HepG2 (cell line): ENCODE measurements around the gene MAPK8IP1. TPM values are rescaled to one million over a fixed set of nuclear protein-coding genes. Genes with fewer than 3 reads are reported as not detected.

Source experiments
- BORCS8-MEF2B ChIP-seq: sonication (generic); formaldehyde crosslinking; IDR thresholded peaks from 2 replicates; pipeline ENCODE4 v1.8.0; 2022; ENCODE audit warnings: mild to moderate bottlenecking, missing genetic modification reagents
- HOXA7 ChIP-seq: sonication (generic); formaldehyde crosslinking; IDR thresholded peaks from 2 replicates; pipeline ENCODE4 v1.8.1; 2022; ENCODE audit warnings: mild to moderate bottlenecking, missing genetic modification reagents, moderate library complexity
- IKZF1 ChIP-seq: fragments of 450-650 bp; IDR thresholded peaks from 2 replicates; pipeline ENCODE4 v1.7.1; 2016
- KDM2A ChIP-seq: sonication (generic); formaldehyde crosslinking; IDR thresholded peaks from 2 replicates; pipeline ENCODE4 v1.4.0; 2020; ENCODE audit warnings: low read depth, missing genetic modification reagents, borderline replicate concordance
- KLF6 ChIP-seq: IDR thresholded peaks from 2 replicates; pipeline ENCODE4 v1.8.0; 2016; ENCODE audit warnings: missing biosample characterization, missing genetic modification reagents
- KMT2A ChIP-seq: sonication (generic); formaldehyde crosslinking; IDR thresholded peaks from 2 replicates; pipeline ENCODE4 v1.4.0; 2020; ENCODE audit warnings: missing genetic modification reagents
- NONO ChIP-seq, 2 experiments: fragments of 450-650 bp in 1 of 2; sonication (generic) in 1 of 2; formaldehyde crosslinking in 1 of 2; IDR thresholded peaks in 1 of 2; conservative IDR thresholded peaks in 1 of 2; 2 replicates each; pipeline versions ENCODE4 v1.6.1 to v1.8.0; 2017 to 2022; ENCODE audit warnings: mild to moderate bottlenecking in 1 of 2, missing genetic modification reagents in 1 of 2, moderate library complexity in 1 of 2
- RFX1 ChIP-seq: fragments of 450-650 bp; IDR thresholded peaks from 2 replicates; pipeline ENCODE4 v1.6.1; 2017
- SAP130 ChIP-seq: IDR thresholded peaks from 2 replicates; pipeline ENCODE4 v1.6.1; 2016; ENCODE audit warnings: low read depth
- ZNF546 ChIP-seq: sonication (generic); formaldehyde crosslinking; conservative IDR thresholded peaks from 2 replicates; pipeline ENCODE4 v1.8.1; 2023; ENCODE audit warnings: mild to moderate bottlenecking, missing genetic modification reagents
- ZNF550 ChIP-seq: sonication (generic); formaldehyde crosslinking; IDR thresholded peaks from 2 replicates; pipeline ENCODE4 v1.4.0; 2020; ENCODE audit warnings: mild to moderate bottlenecking, missing genetic modification reagents, borderline replicate concordance
- ZNF737 ChIP-seq: sonication (generic); formaldehyde crosslinking; IDR thresholded peaks from 2 replicates; pipeline ENCODE4 v1.5.0; 2020; ENCODE audit warnings: missing genetic modification reagents, mild to moderate bottlenecking, borderline replicate concordance
- polyA plus RNA-seq, 8 experiments: library from polyadenylated mRNA; depleted of rRNA in 3 of 8; stranded (reverse) in 7 of 8; unstranded in 1 of 8; fragments of >200 nt; fragmentation: Illumina TruSeq in 4 of 8; extraction: Trizol in 4 of 8; gene quantifications; 2 replicates each; pipeline versions ENCODE4 v1.2.1 to v1.2.3, GENCODE V29; 2011 to 2016; ENCODE audit warnings: low read depth in 4 of 8, missing spikeins in 1 of 8, mixed read lengths in 1 of 8; ENCODE audit not compliant: insufficient read depth in 1 of 8
- total RNA-seq, 5 experiments: library from RNA; depleted of rRNA; stranded (reverse); fragments of >200 nt; fragmentation: Illumina TruSeq; extraction: Trizol; gene quantifications; 2 replicates each; pipeline ENCODE4 v1.2.3, GENCODE V29; 2016; ENCODE audit warnings: low read depth in 1 of 5
- TF ChIP-seq, protein P1 (sequence below), 2 experiments: IDR thresholded peaks; 2 replicates each; pipeline ENCODE4 v1.6.1; 2011 to 2012; ENCODE audit warnings: low read length in 2 of 2, borderline replicate concordance in 1 of 2, low read depth in 1 of 2, mild to moderate bottlenecking in 1 of 2, moderate library complexity in 1 of 2
- TF ChIP-seq, protein P2 (sequence below): sonication (generic); formaldehyde crosslinking; IDR thresholded peaks from 2 replicates; pipeline ENCODE4 v1.4.0; 2020; ENCODE audit warnings: mild to moderate bottlenecking, missing genetic modification reagents
- TF ChIP-seq, protein P3 (sequence below): sonication (generic); formaldehyde crosslinking; IDR thresholded peaks from 2 replicates; pipeline ENCODE4 v1.8.1; 2023; ENCODE audit warnings: missing genetic modification reagents, mild to moderate bottlenecking, borderline replicate concordance
- TF ChIP-seq, protein P4 (sequence below): sonication (generic); formaldehyde crosslinking; IDR thresholded peaks from 2 replicates; pipeline ENCODE4 v1.4.0; 2020; ENCODE audit warnings: missing genetic modification reagents
- TF ChIP-seq, protein P5 (sequence below): sonication (generic); formaldehyde crosslinking; IDR thresholded peaks from 2 replicates; pipeline ENCODE4 v1.4.0; 2020; ENCODE audit warnings: mild to moderate bottlenecking, missing genetic modification reagents
- TF ChIP-seq, protein P6 (sequence below): sonication (generic); formaldehyde crosslinking; IDR thresholded peaks from 2 replicates; pipeline ENCODE4 v1.5.1; 2020; ENCODE audit warnings: missing genetic modification reagents, mild to moderate bottlenecking, borderline replicate concordance
- TF ChIP-seq, protein P7 (sequence below): sonication (generic); formaldehyde crosslinking; IDR thresholded peaks from 2 replicates; pipeline ENCODE4 v1.5.1; 2020; ENCODE audit warnings: mild to moderate bottlenecking, missing genetic modification reagents, moderate library complexity

MAPK8IP1 gene
- total and polyA plus RNA-seq, 2 of the 13 experiments (the other 11 are each of a cell fraction or from before 2014, with no cell fraction given): 2.2 to 4.2 TPM

DNA sequence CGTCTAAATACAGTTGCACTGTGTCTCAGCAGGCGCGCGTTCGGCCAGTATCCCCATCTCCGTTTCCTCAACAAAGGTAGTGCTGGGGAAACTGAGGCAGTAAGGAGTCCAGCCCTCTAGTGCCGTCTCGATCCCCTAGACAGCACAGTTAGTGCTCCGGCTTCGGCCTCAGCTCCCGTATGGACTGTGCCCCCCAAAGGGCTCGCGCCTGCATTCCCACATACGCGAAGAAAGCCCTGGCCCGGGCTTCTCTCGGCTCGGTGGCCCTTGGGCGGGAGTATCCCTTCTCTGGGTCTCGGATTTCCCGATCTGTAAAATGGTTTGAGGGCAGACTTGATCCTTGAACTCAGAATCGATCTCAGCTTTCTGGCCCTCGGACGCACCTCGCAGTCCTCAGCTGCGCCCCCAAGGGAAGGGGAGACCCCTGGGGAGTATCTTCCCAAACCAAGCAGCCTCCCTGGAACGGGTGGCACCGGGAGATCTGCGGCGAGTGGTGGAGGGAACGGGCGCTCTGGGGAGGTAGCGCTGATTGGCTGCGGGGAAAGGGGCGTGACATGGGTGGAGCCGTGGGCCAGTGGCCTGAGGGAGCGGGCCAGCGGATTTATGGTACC lies 33.0 kb downstream of the MAPK8IP1 start (continued):
- TF ChIP-seq, protein P1, sequence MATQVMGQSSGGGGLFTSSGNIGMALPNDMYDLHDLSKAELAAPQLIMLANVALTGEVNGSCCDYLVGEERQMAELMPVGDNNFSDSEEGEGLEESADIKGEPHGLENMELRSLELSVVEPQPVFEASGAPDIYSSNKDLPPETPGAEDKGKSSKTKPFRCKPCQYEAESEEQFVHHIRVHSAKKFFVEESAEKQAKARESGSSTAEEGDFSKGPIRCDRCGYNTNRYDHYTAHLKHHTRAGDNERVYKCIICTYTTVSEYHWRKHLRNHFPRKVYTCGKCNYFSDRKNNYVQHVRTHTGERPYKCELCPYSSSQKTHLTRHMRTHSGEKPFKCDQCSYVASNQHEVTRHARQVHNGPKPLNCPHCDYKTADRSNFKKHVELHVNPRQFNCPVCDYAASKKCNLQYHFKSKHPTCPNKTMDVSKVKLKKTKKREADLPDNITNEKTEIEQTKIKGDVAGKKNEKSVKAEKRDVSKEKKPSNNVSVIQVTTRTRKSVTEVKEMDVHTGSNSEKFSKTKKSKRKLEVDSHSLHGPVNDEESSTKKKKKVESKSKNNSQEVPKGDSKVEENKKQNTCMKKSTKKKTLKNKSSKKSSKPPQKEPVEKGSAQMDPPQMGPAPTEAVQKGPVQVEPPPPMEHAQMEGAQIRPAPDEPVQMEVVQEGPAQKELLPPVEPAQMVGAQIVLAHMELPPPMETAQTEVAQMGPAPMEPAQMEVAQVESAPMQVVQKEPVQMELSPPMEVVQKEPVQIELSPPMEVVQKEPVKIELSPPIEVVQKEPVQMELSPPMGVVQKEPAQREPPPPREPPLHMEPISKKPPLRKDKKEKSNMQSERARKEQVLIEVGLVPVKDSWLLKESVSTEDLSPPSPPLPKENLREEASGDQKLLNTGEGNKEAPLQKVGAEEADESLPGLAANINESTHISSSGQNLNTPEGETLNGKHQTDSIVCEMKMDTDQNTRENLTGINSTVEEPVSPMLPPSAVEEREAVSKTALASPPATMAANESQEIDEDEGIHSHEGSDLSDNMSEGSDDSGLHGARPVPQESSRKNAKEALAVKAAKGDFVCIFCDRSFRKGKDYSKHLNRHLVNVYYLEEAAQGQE (IDR thresholded peaks at IDR 0.05; ENCODE audit: borderline replicate concordance in 1 of 2, low read depth in 1 of 2, low read length in 2 of 2): no peak
- no peak for TF ChIP-seq NONO (IDR thresholded peaks at IDR 0.05)
- TF ChIP-seq NONO (CRISPR knock-in tag; conservative IDR thresholded peaks at IDR 0.05): 0 out of 2 replicates have a peak, but pooled peaks have one; percentile 16
- TF ChIP-seq SAP130: peak; percentile 75
- TF ChIP-seq RFX1: no peak
- TF ChIP-seq, protein P2, sequence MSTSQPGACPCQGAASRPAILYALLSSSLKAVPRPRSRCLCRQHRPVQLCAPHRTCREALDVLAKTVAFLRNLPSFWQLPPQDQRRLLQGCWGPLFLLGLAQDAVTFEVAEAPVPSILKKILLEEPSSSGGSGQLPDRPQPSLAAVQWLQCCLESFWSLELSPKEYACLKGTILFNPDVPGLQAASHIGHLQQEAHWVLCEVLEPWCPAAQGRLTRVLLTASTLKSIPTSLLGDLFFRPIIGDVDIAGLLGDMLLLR (CRISPR knock-in tag): 0 out of 2 replicates have a peak, but pooled peaks have one; percentile 31
- no peak for TF ChIP-seq BORCS8-MEF2B (CRISPR knock-in tag)
- TF ChIP-seq, protein P3, sequence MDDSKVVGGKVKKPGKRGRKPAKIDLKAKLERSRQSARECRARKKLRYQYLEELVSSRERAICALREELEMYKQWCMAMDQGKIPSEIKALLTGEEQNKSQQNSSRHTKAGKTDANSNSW (CRISPR knock-in tag): no peak
- TF ChIP-seq, protein P4, sequence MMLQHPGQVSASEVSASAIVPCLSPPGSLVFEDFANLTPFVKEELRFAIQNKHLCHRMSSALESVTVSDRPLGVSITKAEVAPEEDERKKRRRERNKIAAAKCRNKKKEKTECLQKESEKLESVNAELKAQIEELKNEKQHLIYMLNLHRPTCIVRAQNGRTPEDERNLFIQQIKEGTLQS (CRISPR knock-in tag): no peak
- TF ChIP-seq, protein P5, sequence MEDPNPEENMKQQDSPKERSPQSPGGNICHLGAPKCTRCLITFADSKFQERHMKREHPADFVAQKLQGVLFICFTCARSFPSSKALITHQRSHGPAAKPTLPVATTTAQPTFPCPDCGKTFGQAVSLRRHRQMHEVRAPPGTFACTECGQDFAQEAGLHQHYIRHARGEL (CRISPR knock-in tag): 0 out of 2 replicates have a peak, but pooled peaks have one; percentile 80
- peak; percentile 43; the same call in 1 of the 2 replicates for TF ChIP-seq KDM2A (CRISPR knock-in tag)
- no peak for TF ChIP-seq HOXA7
- peak; percentile 11; the same call in 1 of the 2 replicates for TF ChIP-seq ZNF546 (CRISPR knock-in tag)
- no peak for TF ChIP-seq ZNF737 (CRISPR knock-in tag)
- TF ChIP-seq, protein P6, sequence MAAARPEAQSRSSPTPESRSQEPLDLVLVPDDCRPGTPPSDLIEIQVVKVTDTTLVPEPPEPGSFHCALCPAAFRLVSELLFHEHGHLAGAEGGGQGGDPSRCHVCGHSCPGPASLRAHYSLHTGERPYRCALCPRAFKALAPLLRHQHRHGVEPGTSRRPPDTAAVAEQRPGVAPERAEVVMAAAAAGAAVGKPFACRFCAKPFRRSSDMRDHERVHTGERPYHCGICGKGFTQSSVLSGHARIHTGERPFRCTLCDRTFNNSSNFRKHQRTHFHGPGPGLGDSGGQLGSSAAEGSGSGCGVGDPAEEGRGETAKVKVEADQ (CRISPR knock-in tag): no peak
- 0 out of 2 replicates have a peak, but pooled peaks have one; percentile 17 for TF ChIP-seq KMT2A
- no peak; the same call in 1 of the 2 replicates for TF ChIP-seq KLF6
- no peak for TF ChIP-seq IKZF1
- TF ChIP-seq, protein P7, sequence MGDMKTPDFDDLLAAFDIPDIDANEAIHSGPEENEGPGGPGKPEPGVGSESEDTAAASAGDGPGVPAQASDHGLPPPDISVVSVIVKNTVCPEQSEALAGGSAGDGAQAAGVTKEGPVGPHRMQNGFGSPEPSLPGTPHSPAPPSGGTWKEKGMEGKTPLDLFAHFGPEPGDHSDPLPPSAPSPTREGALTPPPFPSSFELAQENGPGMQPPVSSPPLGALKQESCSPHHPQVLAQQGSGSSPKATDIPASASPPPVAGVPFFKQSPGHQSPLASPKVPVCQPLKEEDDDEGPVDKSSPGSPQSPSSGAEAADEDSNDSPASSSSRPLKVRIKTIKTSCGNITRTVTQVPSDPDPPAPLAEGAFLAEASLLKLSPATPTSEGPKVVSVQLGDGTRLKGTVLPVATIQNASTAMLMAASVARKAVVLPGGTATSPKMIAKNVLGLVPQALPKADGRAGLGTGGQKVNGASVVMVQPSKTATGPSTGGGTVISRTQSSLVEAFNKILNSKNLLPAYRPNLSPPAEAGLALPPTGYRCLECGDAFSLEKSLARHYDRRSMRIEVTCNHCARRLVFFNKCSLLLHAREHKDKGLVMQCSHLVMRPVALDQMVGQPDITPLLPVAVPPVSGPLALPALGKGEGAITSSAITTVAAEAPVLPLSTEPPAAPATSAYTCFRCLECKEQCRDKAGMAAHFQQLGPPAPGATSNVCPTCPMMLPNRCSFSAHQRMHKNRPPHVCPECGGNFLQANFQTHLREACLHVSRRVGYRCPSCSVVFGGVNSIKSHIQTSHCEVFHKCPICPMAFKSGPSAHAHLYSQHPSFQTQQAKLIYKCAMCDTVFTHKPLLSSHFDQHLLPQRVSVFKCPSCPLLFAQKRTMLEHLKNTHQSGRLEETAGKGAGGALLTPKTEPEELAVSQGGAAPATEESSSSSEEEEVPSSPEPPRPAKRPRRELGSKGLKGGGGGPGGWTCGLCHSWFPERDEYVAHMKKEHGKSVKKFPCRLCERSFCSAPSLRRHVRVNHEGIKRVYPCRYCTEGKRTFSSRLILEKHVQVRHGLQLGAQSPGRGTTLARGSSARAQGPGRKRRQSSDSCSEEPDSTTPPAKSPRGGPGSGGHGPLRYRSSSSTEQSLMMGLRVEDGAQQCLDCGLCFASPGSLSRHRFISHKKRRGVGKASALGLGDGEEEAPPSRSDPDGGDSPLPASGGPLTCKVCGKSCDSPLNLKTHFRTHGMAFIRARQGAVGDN (CRISPR knock-in tag): peak; percentile 38
- TF ChIP-seq ZNF550: peak; percentile 38; the same call in 1 of the 2 replicates
